Measurements from ENCODE around the gene PERCC1.

Gene PERCC1

DNA sequence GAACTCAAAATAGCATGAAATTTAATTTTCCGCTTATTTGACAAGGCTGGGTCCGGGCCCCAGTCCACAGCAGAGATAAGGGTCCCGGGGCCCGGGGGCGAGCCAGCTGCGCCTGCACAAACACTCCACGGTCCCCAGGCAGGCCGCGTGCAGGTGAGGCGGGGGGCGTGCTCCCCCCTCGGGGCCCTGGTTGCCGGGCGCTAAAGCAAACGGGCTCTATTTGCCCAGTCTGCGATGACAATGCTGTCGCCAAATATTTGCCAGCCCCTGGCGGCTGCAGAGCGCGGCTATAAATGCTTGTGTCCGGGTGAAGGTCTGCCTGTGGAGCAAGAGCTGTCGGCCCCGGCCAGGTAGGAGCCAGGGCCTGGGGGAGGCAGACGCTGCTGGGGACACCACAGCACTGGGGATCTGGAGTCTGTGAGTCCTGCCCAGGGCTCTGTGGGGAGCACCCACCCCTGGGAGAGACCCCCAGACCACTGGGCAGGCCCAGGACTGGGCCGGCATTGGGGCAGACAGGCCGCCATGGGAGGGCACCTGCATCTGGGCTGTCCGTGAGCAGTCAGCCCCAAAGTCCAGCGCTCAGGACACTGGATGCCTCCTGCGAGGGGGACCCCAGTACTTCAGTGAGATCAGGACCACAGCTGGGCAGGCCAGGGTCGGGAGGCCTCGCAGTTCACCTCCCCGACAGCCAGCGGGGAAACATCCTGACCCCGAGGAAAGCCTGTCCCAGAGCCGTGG, at the start of gene PERCC1:
TSS of gene PERCC1 (plus strand) at position 320 of the 738 bp plus-strand sequence. CDS start 1,516 bp downstream, outside the sequence.
- H3K9me3 Mint-ChIP-seq (ENCODE audit: low read depth), result no peaks in the 10 kb centered on the region
- peak within 1 kb of the TSS; percentile 79 for H3K27ac Mint-ChIP-seq
- peak within 1 kb of the TSS; percentile 67 for H3K4me3 Mint-ChIP-seq
- H3K27me3 Mint-ChIP-seq, result no peaks in the 10 kb centered on the region
- no peaks in the 10 kb centered on the region for H3K36me3 Mint-ChIP-seq
- no peaks in the 10 kb centered on the region for H3K4me1 Mint-ChIP-seq (ENCODE audit: low read depth)

DNA sequence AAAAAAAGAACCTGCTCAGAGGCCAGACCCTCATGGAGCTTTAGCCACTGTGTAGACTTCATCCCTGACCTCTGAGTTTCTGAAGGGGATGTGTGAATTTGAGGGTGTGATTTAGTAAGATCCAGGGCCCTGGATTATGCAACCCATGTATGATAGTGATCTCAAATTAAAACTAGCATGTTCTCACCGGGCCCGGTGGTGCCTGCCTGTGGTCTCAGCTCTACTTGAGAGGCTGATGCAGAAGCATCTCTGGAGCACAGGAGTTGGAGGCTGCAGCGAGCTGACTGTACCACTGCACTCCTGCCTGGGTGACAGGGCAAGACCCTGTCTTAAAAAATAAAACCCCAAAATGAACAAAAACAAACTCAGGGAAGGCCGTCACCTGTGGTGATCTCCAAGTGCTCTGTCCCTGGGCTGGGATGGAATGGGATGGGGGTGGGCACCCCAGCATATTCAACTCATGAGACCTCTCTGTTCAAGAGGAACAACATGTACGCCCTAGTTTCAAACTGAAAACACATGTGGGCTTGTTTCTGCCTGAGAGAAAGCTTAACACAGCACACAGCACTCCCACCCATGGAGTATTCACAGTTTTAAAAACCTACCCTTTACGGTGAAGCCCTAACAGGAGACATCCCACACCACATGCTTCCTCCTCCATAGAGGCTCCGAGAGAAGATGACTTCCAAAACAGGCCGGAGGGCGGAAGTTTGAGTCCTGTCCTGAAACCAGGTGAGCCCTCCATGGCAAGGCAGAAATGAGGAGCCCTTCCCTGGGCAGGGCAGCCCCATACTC, 49.1 kb upstream of the PERCC1 start:
- no peak overlapping the region for H3K27ac Mint-ChIP-seq

DNA sequence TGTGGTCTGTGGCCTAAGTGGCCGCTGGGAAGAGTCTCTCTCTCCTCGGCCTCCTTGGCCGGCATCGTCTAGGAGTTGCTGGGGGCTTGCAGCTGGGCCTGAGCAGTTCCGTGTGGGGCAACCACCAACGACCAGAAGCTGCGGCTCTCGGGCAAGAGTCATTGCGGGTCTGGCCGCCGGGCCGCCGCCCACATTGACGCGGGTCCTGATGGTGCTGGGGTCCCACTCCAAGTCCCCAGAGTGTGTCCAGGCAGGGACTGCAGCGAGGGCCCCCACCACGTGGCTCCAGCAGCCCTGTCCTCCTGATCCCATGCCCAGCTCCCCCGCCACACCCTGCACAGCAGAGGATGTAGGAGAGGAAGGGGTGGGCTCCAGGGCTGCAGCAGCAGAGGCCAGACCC, 47.3 kb upstream of the PERCC1 start:
- Mint-ChIP-seq H3K27me3 (no peaks in the 10 kb centered on the region), H3K36me3 (no peaks in the 10 kb centered on the region), H3K9me3 (ENCODE audit: low read depth) (no peaks in the 10 kb centered on the region), H3K27ac (no peak overlapping the region), H3K4me3 (no peak overlapping the region), H3K4me1 (ENCODE audit: low read depth) (peaks cover 7% of the 10 kb centered on the region)

More for the DNA sequence above, 49.1 kb upstream of the PERCC1 start:
- Mint-ChIP-seq H3K4me3 (no peak overlapping the region), H3K4me1 (ENCODE audit: low read depth) (peaks cover 12% of the 10 kb centered on the region), H3K36me3 (no peaks in the 10 kb centered on the region), H3K27me3 (no peaks in the 10 kb centered on the region), H3K9me3 (ENCODE audit: low read depth) (no peaks in the 10 kb centered on the region)

DNA sequence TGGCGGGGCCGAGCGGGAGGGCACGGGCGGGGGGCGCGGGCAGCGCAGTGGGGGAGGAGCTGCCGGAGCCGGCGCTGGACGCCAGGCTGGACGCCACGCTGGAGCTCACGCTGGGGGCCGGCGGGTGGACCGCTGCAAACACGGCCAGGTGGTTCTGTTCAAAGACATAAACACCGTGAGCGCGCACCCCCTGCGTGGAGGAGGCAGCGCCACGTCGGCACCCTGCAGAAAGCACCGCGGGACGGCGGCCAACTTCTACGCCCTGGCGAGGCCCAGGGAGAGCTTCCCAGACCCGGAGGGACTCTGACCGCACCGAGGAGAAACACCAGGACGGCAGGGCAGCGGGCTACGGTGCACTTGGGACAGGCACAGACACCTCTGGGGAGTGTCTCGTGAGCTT, 45.6 kb upstream of the PERCC1 start:
- Mint-ChIP-seq H3K4me1 (ENCODE audit: low read depth) (no peaks in the 10 kb centered on the region), H3K9me3 (ENCODE audit: low read depth) (no peaks in the 10 kb centered on the region), H3K4me3 (no peak overlapping the region), H3K36me3 (no peaks in the 10 kb centered on the region), H3K27ac (no peak overlapping the region), H3K27me3 (no peaks in the 10 kb centered on the region)

DNA sequence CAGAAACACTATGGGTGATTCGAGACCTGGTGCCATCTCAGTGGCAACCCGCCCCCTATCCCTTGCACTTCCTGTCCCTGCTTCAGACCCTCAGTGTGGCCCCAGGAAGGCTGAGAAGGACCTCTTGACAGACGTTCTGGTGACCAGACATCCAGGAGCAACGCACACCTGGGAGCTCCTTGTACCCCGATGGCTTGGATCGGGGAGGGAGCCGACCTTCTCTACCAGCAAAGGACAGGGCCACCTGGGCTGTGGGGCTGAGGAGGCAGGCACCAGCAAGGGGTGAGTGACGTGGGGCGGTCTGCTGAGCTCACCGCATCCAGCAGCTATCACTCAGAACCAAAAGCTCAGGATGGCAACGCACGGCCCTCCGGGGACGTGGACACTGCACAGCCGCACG, 43.5 kb upstream of the PERCC1 start:
- Mint-ChIP-seq H3K4me1 (ENCODE audit: low read depth) (no peaks in the 10 kb centered on the region), H3K27ac (no peak overlapping the region), H3K4me3 (no peak overlapping the region), H3K36me3 (no peaks in the 10 kb centered on the region), H3K27me3 (no peaks in the 10 kb centered on the region), H3K9me3 (ENCODE audit: low read depth) (no peaks in the 10 kb centered on the region)

DNA sequence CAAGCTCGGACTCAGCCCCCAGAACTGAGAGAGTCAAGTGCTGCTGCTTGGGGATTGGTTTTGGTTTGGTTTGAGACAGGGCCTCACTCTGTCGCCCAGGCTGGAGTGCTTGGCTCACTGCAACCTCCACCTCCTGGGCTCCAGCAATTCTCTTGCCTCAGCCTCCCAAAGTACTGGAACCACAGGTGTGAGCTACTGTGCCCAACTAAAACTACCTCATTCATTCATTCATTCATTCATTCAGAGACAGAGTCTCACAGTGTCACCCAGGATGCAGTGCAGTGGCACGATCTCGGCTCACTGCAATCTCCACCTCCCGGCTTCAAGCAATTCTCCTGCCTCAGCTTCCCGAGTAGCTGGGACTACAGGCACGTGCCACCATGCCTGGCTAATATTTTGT, 41.1 kb upstream of the PERCC1 start:
- Mint-ChIP-seq H3K9me3 (ENCODE audit: low read depth) (no peaks in the 10 kb centered on the region), H3K27ac (no peak overlapping the region), H3K4me3 (no peak overlapping the region), H3K27me3 (no peaks in the 10 kb centered on the region), H3K4me1 (ENCODE audit: low read depth) (no peaks in the 10 kb centered on the region), H3K36me3 (no peaks in the 10 kb centered on the region)

DNA sequence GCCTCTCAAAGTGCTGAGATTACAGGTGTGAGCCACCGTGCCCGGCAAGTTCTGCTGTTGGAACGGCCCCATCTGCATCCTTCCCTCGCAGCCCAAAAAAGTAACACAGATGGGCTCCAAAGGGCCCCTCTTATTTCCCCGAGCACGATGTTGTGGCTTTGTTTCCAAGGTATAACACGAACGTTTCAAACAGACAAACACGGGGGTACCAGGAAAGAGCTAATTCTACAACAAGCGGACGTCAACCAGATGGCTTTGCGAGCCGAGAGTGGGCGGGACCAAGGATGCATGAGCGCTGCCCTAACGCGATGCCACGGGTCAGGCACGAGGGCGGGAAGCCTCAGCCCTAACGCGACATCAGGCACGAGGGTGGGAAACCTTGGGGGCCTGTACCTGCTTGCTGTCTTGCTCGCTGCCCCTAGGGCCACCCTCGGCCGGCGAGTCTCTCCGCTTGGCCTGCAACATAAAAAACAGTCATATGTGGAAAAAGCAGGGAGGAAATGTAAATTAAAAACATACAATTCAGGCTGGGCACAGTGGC, 40.6 kb upstream of the PERCC1 start:
- H3K4me3 Mint-ChIP-seq, result no peak overlapping the region
- no peaks in the 10 kb centered on the region for H3K9me3 Mint-ChIP-seq (ENCODE audit: low read depth)
- H3K36me3 Mint-ChIP-seq, result no peaks in the 10 kb centered on the region
- H3K27ac Mint-ChIP-seq, result no peak overlapping the region
- H3K27me3 Mint-ChIP-seq, result no peaks in the 10 kb centered on the region
- no peaks in the 10 kb centered on the region for H3K4me1 Mint-ChIP-seq (ENCODE audit: low read depth)

DNA sequence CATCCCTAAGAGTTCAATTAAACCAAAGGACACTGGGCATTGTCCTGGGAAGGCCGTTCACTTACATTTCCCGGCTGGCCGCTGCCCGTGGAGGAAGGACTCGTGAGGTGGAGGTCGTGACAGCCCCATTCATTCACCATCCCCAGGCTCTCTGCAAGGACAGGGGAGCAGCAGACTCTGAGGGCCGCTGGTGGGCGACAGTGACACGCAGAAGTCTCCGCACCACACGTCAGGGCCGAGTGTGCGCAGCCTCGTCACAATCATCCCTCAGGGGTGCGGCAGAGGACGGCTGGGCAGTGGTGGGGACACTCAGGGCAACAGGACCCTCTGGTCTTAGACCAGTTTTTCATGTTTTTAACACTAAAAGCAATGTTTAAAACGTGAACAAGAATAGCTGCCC, 38.1 kb upstream of the PERCC1 start:
- Mint-ChIP-seq H3K27ac (no peak overlapping the region), H3K4me1 (ENCODE audit: low read depth) (no peaks in the 10 kb centered on the region), H3K9me3 (ENCODE audit: low read depth) (no peaks in the 10 kb centered on the region), H3K36me3 (no peaks in the 10 kb centered on the region), H3K4me3 (no peak overlapping the region), H3K27me3 (no peaks in the 10 kb centered on the region)

DNA sequence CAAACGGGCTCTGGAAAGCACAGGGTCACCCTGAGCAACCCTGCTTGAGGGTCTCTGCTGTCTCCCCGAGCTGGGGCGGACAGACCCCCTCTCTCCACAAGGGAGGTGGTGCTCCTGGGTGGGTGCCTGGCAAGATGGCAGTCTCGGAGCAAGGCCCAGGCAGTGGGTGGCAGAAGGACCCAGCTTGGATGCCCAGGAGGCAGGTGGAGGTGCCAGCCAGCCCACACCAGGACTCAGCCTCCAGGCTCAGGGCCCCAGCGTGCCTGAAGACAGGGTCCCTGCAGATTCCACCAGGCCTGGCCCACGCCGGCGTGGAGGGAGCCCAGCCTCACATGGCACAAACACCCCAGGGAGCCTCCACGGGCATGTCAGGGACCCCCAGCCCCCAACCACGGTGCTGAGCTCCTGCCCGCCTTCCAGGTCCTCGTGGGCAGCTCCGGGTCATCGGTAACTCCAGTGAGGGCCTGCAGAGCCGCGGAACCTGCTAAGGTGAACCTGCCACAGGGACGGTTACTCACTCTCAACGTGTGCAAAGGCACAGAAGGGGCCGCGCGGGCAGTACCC, 37.2 kb upstream of the PERCC1 start:
- no peaks in the 10 kb centered on the region for H3K4me1 Mint-ChIP-seq (ENCODE audit: low read depth)
- no peaks in the 10 kb centered on the region for H3K27me3 Mint-ChIP-seq
- H3K4me3 Mint-ChIP-seq, result no peak overlapping the region
- H3K36me3 Mint-ChIP-seq, result no peaks in the 10 kb centered on the region
- H3K27ac Mint-ChIP-seq, result no peak overlapping the region
- H3K9me3 Mint-ChIP-seq (ENCODE audit: low read depth), result no peaks in the 10 kb centered on the region

DNA sequence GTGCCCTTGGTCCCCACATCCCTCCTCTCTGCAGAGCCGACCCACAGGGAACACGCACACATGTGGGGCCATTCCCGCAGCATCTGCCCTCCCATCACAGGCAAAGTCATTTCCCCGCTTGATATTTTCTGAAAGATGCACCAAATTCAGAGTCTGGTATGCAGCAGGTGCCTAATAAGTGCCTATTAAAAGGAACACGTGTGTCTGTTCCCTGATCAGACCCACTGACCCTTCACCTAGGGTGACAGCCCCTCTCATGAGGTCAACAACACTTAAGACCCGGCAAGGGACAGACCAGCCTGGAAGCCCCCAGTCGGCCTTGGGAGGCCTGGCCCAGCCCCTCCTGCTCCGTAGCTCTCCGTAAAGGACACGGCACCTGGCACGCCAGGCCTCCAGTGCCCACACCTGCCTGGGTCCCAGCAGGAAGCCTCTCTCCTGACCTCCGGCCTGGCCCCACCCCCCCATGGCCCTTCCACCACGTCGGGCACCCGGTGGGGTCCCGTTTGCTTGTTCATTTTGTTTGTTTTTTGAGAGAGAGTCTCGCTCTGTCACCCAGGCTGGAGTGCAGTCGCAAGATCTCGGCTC, 36.4 kb upstream of the PERCC1 start:
- Mint-ChIP-seq H3K36me3 (no peaks in the 10 kb centered on the region), H3K4me1 (ENCODE audit: low read depth) (no peaks in the 10 kb centered on the region), H3K4me3 (no peak overlapping the region), H3K27me3 (no peaks in the 10 kb centered on the region), H3K9me3 (ENCODE audit: low read depth) (no peaks in the 10 kb centered on the region), H3K27ac (no peak overlapping the region)

DNA sequence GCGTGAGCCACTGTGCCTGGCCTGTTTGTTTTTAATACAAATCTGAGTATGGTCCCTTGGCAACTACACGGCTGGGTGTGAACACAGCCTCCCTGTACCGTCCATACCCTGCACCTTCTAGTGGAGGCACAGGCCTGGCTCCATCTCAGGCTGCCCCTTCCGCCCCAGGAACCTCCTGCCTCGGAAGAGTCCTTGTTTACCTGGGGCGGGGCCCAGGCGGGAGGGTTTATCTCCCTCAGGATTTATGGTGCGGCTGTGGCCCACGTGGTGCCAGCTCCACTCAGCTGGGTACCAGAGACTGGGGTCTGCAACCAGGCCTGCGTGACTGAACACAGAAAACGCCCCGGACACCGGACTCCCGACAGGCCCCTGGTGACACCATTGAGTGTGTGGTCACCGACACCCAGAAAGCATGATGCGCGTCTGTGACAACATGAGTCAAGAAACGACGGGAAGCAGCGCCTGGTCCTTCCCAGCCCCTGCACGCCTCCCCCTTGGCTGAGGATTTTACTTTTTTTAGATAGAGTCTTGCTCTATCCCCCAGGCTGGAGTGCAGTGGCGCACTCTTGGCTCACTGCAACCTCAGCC, 35.3 kb upstream of the PERCC1 start:
- Mint-ChIP-seq H3K36me3 (no peaks in the 10 kb centered on the region), H3K9me3 (ENCODE audit: low read depth) (no peaks in the 10 kb centered on the region), H3K4me1 (ENCODE audit: low read depth) (no peaks in the 10 kb centered on the region), H3K27me3 (no peaks in the 10 kb centered on the region), H3K27ac (no peak overlapping the region), H3K4me3 (no peak overlapping the region)

DNA sequence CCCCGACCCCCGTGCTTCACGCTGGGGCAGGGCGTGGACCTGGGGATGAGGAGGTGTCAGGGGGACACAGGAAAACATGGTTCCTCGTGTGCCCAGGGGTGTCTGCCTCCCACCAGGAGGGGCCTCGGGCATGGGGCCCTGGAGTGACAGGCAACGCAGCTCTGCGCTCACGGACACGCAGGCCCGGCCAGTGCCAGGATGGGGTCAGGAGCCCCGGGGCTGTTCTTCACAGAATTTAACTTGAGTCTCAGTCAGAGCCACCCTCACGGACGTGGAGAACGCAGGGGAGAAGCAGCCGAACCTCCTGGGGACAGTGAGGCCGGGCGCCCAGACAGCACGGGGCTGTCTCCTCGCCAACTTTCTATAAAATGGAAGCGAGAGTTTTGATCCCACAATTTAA, 33.1 kb upstream of the PERCC1 start:
- Mint-ChIP-seq H3K9me3 (ENCODE audit: low read depth) (no peaks in the 10 kb centered on the region), H3K4me1 (ENCODE audit: low read depth) (no peaks in the 10 kb centered on the region), H3K4me3 (no peak overlapping the region), H3K36me3 (no peaks in the 10 kb centered on the region), H3K27me3 (no peaks in the 10 kb centered on the region), H3K27ac (no peak overlapping the region)

DNA sequence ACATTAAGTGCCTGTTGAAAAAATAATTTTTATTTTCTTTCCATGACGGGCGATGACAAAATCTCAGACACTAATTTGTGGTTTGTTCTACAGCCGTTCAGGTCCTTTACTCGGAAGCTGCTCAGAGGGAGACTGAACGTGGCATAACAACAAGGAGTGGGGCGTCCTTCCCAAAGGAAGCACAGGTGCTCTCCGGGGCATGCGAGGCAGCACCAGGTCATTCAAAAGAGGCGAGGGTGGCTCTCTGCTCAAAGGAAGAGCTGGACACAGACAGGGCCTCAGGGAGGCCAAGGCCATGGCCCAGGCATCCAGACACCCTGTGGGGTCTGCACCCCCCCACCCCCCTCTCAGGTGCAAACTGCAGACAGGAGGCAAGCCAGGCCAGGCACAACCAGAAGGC, 32.5 kb upstream of the PERCC1 start:
- no peaks in the 10 kb centered on the region for H3K27me3 Mint-ChIP-seq
- H3K36me3 Mint-ChIP-seq, result no peaks in the 10 kb centered on the region
- no peaks in the 10 kb centered on the region for H3K9me3 Mint-ChIP-seq (ENCODE audit: low read depth)
- H3K4me1 Mint-ChIP-seq (ENCODE audit: low read depth), result no peaks in the 10 kb centered on the region
- H3K27ac Mint-ChIP-seq, result no peak overlapping the region
- H3K4me3 Mint-ChIP-seq, result no peak overlapping the region

DNA sequence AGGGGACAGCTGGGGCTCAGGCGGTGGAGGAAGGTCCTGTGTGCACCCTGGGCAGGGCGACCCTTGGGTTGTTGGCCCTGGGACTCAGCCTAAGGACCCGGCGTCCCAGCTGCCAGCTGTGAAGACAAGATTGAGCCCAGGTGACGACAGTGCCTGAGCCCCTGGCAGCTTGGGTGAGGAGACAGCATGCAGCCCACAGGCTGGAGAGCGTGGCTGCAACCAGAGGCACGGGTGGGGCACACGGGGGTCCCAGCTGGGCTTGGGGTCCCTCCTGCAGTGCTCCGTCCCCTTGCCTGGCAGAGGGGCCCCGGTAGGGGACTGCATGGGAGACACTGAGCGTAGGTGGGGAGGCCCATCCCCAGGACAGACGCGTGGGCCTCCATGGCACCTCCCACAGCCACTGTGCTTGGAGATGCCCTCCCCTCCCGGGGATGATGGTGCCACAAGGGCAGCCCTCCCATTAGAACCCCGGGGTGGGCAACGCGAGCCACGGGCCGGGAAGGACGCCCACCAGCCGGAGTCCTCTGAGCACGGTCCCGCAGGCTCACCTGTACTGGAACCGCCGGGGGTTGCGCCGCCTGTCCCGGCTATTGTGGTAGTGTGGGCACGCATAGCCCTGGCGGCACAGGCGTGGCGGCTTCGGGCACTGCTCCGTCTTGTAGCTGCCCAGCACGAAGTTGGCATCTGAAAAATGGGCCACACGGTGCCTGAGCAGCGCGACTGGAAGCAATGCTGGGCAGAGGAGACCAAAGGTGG, 31.9 kb upstream of the PERCC1 start:
- Mint-ChIP-seq H3K4me1 (ENCODE audit: low read depth) (no peaks in the 10 kb centered on the region), H3K36me3 (no peaks in the 10 kb centered on the region), H3K9me3 (ENCODE audit: low read depth) (no peaks in the 10 kb centered on the region), H3K27ac (no peak overlapping the region), H3K4me3 (no peak overlapping the region), H3K27me3 (no peaks in the 10 kb centered on the region)

All from activated naive CD8-positive, alpha-beta T cell (primary cell).